Activated CD4-positive, alpha-beta memory T cell treated with anti-CD3 and anti-CD28 coated beads for 36 hours (primary cell): ENCODE results near the gene ROBO3. TPM values are rescaled to one million over a fixed set of nuclear protein-coding genes. Genes with fewer than 3 reads are reported as not detected.

Source experiments
- CTCF ChIA-PET: fragments of 350-600 bp; sonication (Branson Sonifier 250); formaldehyde crosslinking; loops from one replicate; lab custom pipeline; 2021; ENCODE audit warnings: antibody characterized with exemption, inconsistent platforms; lab: Charles Lee
- POLR2A ChIA-PET: fragments of 350-600 bp; sonication (Branson Sonifier 250); formaldehyde crosslinking; loops from one replicate; lab custom pipeline; 2021; ENCODE audit warnings: antibody characterized with exemption; lab: Charles Lee
- DNase-seq: peaks from one replicate; pipeline ENCODE4 v3.0.0-alpha.2; 2020
- H3K27ac Mint-ChIP-seq: one replicate; pipeline ENCODE4 v1.8.0; 2021; ENCODE audit warnings: mixed read lengths
- H3K27me3 Mint-ChIP-seq: one replicate; pipeline ENCODE4 v1.8.0; 2021; ENCODE audit warnings: mixed read lengths
- H3K36me3 Mint-ChIP-seq: one replicate; pipeline ENCODE4 v1.8.0; 2021; ENCODE audit warnings: mixed read lengths
- H3K4me1 Mint-ChIP-seq: one replicate; pipeline ENCODE4 v1.8.0; 2021; ENCODE audit warnings: low read depth, mixed read lengths
- H3K4me3 Mint-ChIP-seq: one replicate; pipeline ENCODE4 v1.8.0; 2021; ENCODE audit warnings: mild to moderate bottlenecking, mixed read lengths
- H3K9me3 Mint-ChIP-seq: one replicate; pipeline ENCODE4 v1.8.0; 2021; ENCODE audit warnings: mixed read lengths
- intact Hi-C: fragments of 100-400 bp; cut with micrococcal nuclease; formaldehyde crosslinking; loops from one replicate; pipeline ENCODE4 v1.15.1; 2023
- total RNA-seq, 2 experiments: library from RNA; stranded (reverse); gene quantifications; one replicate each; pipeline ENCODE4 v1.2.3, GENCODE V29; 2021

Gene ROBO3
- total RNA-seq, 2 experiments from 2014 or later: 9.0 to 10.4 TPM

DNA sequence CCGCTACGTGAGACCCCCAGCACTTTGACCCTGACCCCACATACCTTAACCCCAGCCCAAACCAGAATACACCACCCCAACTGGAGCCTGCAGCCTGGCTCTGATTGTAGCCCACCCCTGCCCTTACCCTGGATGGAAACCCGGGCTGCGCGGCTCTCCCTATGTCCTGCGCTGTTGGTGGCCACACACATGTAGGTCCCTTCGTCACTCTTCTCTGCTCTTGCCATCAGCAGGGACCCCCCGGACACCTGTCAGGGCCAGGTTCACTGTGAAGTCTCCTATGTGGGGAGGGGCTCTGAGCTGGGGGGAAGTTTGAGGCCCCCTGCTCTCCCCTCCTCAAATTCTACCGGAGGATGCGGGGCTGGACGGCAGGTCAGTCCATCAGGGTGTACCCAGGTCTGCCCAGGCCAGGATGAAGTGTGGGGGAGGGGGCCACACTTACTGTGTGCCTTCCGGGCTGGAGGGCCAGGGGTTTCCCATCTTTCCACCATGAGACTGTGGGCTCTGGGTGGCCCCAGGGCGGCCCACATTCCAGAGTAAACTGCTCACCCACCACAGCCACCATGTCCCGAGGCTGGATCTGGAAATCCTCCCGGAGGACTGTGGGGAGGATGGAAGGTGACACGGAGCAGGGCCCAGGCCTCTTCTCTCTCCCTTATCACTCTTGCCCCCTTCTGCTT lies 31.0 kb downstream of the ROBO3 start:
- intact Hi-C loops: no loop called here
- no peak overlapping the region for H3K4me3 Mint-ChIP-seq
- ChIA-PET CTCF (interaction anchor here (2.3 kb wide), 1 partner anchor 20 kb away, joined by 8 read pairs; no protein-coding TSS in a partner anchor), POLR2A (no interaction called here)
- peaks cover 2% of the 10 kb centered on the region for H3K4me1 Mint-ChIP-seq
- peaks cover under 1% of the 10 kb centered on the region for H3K27me3 Mint-ChIP-seq
- DNase-seq: no peak
- H3K9me3 Mint-ChIP-seq: no peaks in the 10 kb centered on the region
- no peak overlapping the region for H3K27ac Mint-ChIP-seq
- H3K36me3 Mint-ChIP-seq: no peaks in the 10 kb centered on the region

- Mint-ChIP-seq H3K4me3 (no peak overlapping the region), H3K36me3 (no peaks in the 10 kb centered on the region), H3K4me1 (peaks cover 2% of the 10 kb centered on the region), H3K27me3 (peaks cover 4% of the 10 kb centered on the region), H3K27ac (no peak overlapping the region), H3K9me3 (no peaks in the 10 kb centered on the region)
- ChIA-PET POLR2A (no interaction called here), CTCF (interaction anchor here (2.3 kb wide), 1 partner anchor 21 kb away, joined by 8 read pairs; no protein-coding TSS in a partner anchor)
- intact Hi-C loops: no loop called here
- DNase-seq: no peak
Measured at GRCh38 chr11:124896821-124897391, 31.7 kb downstream of the ROBO3 start.

DNA sequence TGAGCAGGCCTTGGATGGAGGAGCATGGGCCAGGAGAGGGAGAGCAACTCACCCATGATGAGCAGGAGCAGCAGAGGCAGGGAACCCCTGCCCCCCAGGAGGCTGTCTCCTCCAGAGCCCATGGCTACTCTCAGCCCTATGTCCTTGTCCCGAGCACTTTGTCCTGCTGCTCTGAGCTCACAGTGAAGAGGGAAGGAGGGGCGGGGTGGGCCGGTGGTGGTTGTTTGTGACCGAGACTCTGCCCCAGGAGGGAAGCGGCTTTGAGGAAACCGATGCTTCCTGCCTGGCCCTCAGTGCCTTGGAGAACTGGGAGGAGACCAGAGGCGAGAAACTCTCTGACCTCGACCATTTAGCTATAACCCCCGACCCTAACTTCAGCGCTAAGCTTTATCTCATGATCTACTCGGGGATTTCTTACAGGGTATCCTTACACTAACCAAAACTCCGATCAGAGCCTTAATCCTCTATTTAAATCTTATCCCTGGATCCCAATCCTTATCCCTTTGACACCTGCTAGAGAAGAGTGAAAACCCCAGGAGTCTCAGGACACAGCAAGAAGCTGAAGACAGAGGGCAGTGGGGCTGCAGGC lies 32.5 kb downstream of the ROBO3 start, which contains the start of gene ROBO4:
TSS of gene ROBO4 (minus strand) at position 192 of the 589 bp plus-strand sequence. CDS start at position 122, 70 bp downstream.
- H3K4me1 Mint-ChIP-seq: peaks cover 2% of the 10 kb centered on the region
- no peaks in the 10 kb centered on the region for H3K9me3 Mint-ChIP-seq
- POLR2A ChIA-PET: no interaction called here
- H3K27ac Mint-ChIP-seq: no peak within 1 kb of the TSS
- DNase-seq: no peak
- H3K4me3 Mint-ChIP-seq: no peak within 1 kb of the TSS
- no peaks in the 10 kb centered on the region for H3K36me3 Mint-ChIP-seq
- intact Hi-C loops: no loop called here
- H3K27me3 Mint-ChIP-seq: peaks cover 4% of the 10 kb centered on the region
- CTCF ChIA-PET: interaction anchor here (0.6 to 2.3 kb wide), 3 partner anchors 21 to 245 kb away, joined by 3 to 8 read pairs (median 4); no protein-coding TSS in a partner anchor

- POLR2A ChIA-PET: no interaction called here
Measured at GRCh38 chr11:124898263-124898680, 33.0 kb downstream of the ROBO3 start.

DNA sequence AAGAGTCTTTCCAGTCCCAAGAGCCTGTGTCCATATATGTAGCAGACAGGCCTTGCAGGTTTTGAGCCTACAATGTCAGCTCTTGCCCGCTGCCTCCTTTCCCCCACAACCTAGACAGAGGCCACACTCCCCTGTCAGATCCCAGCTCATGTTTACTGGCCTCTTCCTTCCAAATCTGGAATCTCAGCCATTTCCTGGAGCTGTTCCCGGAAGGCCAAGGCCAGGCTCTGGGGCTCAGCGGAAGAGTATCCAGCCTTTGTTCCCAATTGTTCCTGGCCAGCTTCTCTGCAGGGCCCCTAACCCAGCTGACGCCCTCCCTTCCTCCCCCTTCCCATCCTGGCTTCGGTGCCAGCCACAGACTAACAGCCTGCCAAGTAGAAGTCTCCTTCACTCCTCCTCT lies 33.5 kb downstream of the ROBO3 start:
- Mint-ChIP-seq H3K27me3 (peaks cover 4% of the 10 kb centered on the region), H3K4me3 (no peak overlapping the region), H3K9me3 (no peaks in the 10 kb centered on the region), H3K27ac (no peak overlapping the region), H3K36me3 (no peaks in the 10 kb centered on the region), H3K4me1 (peaks cover 2% of the 10 kb centered on the region)
- intact Hi-C loops: no loop called here
- CTCF ChIA-PET: interaction anchor here (0.6 to 0.9 kb wide), 2 partner anchors 22 to 197 kb away, joined by 3 to 4 read pairs; no protein-coding TSS in a partner anchor
- no peak for DNase-seq
- POLR2A ChIA-PET: no interaction called here

More at GRCh38 chr11:124898263-124898680, 33.0 kb downstream of the ROBO3 start:
- CTCF ChIA-PET: interaction anchor here (0.6 to 2.3 kb wide), 3 partner anchors 22 to 245 kb away, joined by 3 to 8 read pairs (median 4); no protein-coding TSS in a partner anchor
- Mint-ChIP-seq H3K27ac (no peak overlapping the region), H3K27me3 (peaks cover 4% of the 10 kb centered on the region), H3K4me3 (no peak overlapping the region), H3K9me3 (no peaks in the 10 kb centered on the region), H3K4me1 (peaks cover 2% of the 10 kb centered on the region), H3K36me3 (no peaks in the 10 kb centered on the region)
- DNase-seq: no peak
- intact Hi-C loops: no loop called here

DNA sequence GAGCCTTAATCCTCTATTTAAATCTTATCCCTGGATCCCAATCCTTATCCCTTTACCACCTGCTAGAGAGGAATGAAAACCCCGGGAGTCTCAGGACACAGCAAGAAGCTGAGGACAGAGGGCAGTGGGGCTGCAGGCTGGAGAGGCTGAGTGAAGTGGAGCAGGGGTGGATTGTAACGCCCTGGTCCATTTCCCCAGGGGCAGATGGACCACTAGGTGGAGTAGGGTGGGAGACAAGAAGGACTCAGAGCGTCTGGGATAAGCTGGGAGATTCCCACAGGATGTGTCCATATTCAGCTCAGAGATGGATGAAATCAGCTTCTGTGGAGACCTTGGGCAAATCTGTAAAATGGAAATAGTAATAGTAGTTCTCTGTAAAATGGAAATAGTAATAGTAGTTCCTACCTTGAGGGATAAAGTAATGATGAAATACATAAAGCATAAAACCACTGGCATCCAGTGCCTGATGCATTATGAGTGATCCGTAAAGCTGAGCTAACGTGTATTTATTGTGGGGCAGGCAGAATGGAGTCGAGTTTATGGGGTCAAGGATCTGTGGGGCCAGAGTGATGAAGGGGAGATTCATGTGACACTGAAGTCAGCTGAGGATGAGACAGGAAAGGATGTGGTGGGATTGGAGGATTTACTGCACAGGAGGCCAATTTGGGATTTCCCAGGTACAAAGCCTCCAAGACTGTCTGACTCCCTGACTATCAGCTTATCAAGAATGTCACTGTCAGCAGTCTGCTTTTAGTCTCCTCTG lies 34.3 kb downstream of the ROBO3 start:
- H3K9me3 Mint-ChIP-seq: no peaks in the 10 kb centered on the region
- no peak overlapping the region for H3K4me3 Mint-ChIP-seq
- H3K27me3 Mint-ChIP-seq: peaks cover 4% of the 10 kb centered on the region
- H3K27ac Mint-ChIP-seq: no peak overlapping the region
- POLR2A ChIA-PET: no interaction called here
- H3K36me3 Mint-ChIP-seq: no peaks in the 10 kb centered on the region
- intact Hi-C loops: no loop called here
- DNase-seq: no peak
- H3K4me1 Mint-ChIP-seq: peaks cover 2% of the 10 kb centered on the region
- CTCF ChIA-PET: interaction anchor here (0.9 kb wide), 1 partner anchor 23 kb away, joined by 3 read pairs; no protein-coding TSS in a partner anchor

DNA sequence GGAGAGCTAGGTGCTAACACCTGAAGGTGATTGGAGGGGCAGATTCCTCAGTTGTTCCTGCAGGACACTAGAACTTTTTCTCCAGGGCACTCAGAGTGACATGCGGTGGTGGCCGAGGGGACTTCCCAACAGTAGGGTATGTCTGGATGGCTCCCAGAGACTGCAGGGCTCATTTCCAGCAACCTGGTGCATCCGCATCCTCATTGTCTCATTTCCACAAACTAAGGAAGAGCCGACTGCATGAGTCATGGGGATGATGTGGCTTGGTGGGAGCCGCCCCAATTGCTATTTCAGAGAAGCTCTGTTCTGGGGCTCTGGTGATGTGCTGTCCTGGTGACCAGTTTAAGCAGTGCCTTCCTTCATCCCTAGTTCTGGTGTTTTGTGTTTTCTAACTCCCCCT lies 35.2 kb downstream of the ROBO3 start:
- CTCF ChIA-PET: no interaction called here
- no peak for DNase-seq
- Mint-ChIP-seq H3K9me3 (no peaks in the 10 kb centered on the region), H3K27me3 (peaks cover 5% of the 10 kb centered on the region), H3K4me3 (no peak overlapping the region), H3K4me1 (peaks cover 2% of the 10 kb centered on the region), H3K36me3 (no peaks in the 10 kb centered on the region), H3K27ac (no peak overlapping the region)
- POLR2A ChIA-PET: no interaction called here
- intact Hi-C loops: no loop called here

DNA sequence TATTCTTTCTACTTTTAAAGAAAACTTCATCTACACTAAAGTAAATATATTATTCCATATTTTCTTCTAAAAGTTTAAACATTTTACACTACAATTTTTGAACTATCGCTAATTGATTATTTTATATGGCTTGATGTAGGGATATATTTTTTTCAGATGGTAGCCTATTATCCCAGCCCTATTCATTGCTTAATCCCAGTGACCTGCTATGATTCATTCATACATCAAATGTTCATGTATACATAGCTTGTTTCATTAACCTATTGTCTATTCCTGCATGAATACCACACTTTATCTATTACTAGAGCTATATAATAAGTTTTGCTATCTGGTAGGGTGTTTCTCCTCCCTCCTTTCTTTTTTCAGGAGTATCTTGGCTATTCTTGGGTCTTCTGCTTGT lies 37.4 kb downstream of the ROBO3 start:
- ChIA-PET CTCF (no interaction called here), POLR2A (no interaction called here)
- intact Hi-C loops: no loop called here
- Mint-ChIP-seq H3K4me3 (no peak overlapping the region), H3K9me3 (no peaks in the 10 kb centered on the region), H3K36me3 (no peaks in the 10 kb centered on the region), H3K27ac (no peak overlapping the region), H3K27me3 (peaks cover 14% of the 10 kb centered on the region), H3K4me1 (no peaks in the 10 kb centered on the region)
- no peak for DNase-seq

- Mint-ChIP-seq H3K36me3 (peaks cover 6% of the 10 kb centered on the region), H3K27me3 (peaks cover 5% of the 10 kb centered on the region), H3K4me3 (no peak overlapping the region), H3K4me1 (no peaks in the 10 kb centered on the region), H3K9me3 (peaks cover 14% of the 10 kb centered on the region), H3K27ac (no peak overlapping the region)
- intact Hi-C loops: no loop called here
- DNase-seq: no peak
- ChIA-PET POLR2A (no interaction called here), CTCF (no interaction called here)
Measured at GRCh38 chr11:124915541-124916369, 50.5 kb downstream of the ROBO3 start.

GRCh38 chr11:124916370-124916710 lies 51.1 kb downstream of the ROBO3 start:
- Mint-ChIP-seq H3K27ac (no peak overlapping the region), H3K4me1 (no peaks in the 10 kb centered on the region), H3K9me3 (peaks cover 14% of the 10 kb centered on the region), H3K36me3 (peaks cover 6% of the 10 kb centered on the region), H3K27me3 (peaks cover 5% of the 10 kb centered on the region), H3K4me3 (no peak overlapping the region)
- no peak for DNase-seq
- ChIA-PET POLR2A (no interaction called here), CTCF (no interaction called here)
- intact Hi-C loops: no loop called here

DNA sequence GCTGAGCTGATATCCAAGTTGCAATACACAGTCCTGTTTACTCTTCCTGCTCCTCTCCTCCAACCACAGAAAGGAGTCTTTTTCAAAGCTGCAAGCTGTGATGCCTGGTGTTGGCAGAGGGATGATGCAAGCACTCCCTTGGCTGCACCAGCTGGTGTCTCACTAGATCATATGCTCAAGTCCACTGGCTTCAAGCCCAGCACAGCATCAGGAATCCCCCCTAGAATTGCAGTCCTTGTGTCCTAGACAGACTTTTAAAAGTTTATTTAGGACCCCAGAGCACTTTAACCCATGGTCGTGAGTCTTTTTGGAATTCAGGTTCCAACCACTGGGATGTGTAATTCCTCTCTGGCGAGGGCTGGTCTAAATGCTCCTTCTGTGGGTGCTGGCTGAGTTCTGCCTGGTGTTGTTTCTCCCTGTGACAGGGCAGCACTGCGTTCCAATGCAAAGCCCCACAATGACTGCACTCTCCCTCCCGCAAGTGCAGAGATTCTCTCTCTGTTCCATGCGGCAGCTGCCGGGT lies 51.9 kb downstream of the ROBO3 start:
- Mint-ChIP-seq H3K9me3 (peaks cover 6% of the 10 kb centered on the region), H3K36me3 (no peaks in the 10 kb centered on the region), H3K4me3 (no peak overlapping the region), H3K27me3 (no peaks in the 10 kb centered on the region), H3K4me1 (no peaks in the 10 kb centered on the region), H3K27ac (no peak overlapping the region)
- intact Hi-C loops: no loop called here
- ChIA-PET CTCF (interaction anchor here (0.7 to 1.0 kb wide), 2 partner anchors 51 to 225 kb away, joined by 3 read pairs; no protein-coding TSS in a partner anchor), POLR2A (no interaction called here)
- no peak for DNase-seq
